Kidney epithelial cell (primary cell): ENCODE measurements around the gene CXCL11. TPM values are rescaled to one million over a fixed set of nuclear protein-coding genes. Genes with fewer than 3 reads are reported as not detected.

ENCODE experiments used
- total RNA-seq: library from RNA; depleted of rRNA; stranded (reverse); fragments of >200 nt; gene quantifications from 2 replicates; pipeline ENCODE4 v1.2.3, GENCODE V29; 2015

Gene CXCL11
- total RNA-seq, 1 donor from 2014 or later, result not detected

Other genes starting within 250 kb of the CXCL11 start
- not detected in 2 replicates for gene PPEF2, start 133.6 kb downstream of the CXCL11 start, total RNA-seq
- 13.2 and 16.8 TPM in 2 replicates for gene NAAA, start 95.1 kb downstream of the CXCL11 start, total RNA-seq
- gene SDAD1, start 45.1 kb downstream of the CXCL11 start, total RNA-seq, result 63.3 and 70.1 TPM in 2 replicates
- gene CXCL9, start 28.6 kb downstream of the CXCL11 start, total RNA-seq, result not detected in 2 replicates
- gene CXCL10, start 12.6 kb downstream of the CXCL11 start, total RNA-seq, result 0.34 TPM in 1 of 2 replicates, not detected in the other
- not detected in 2 replicates for gene ART3, start 38.6 kb upstream of the CXCL11 start, total RNA-seq
- 33.0 and 36.0 TPM in 2 replicates for gene NUP54, start 112.3 kb upstream of the CXCL11 start, total RNA-seq
- 141 and 154 TPM in 2 replicates for gene SCARB2, start 177.8 kb upstream of the CXCL11 start, total RNA-seq
- 2.3 and 3.1 TPM in 2 replicates for gene FAM47E, start 215.7 kb upstream of the CXCL11 start, total RNA-seq